Activated CD4-positive, alpha-beta T cell treated with anti-CD3 and anti-CD28 coated beads for 24 hours (primary cell): ENCODE data around the gene MAP2K5.
"Not testable (repeated sequence)": the region's sequence is repeated elsewhere in the genome, so short reads cannot be mapped to it uniquely, and the experiment has no call there.

Source experiments
- DNase-seq, 2 donors: peaks; one replicate each; pipeline ENCODE4 v3.0.0-alpha.2; 2020; ENCODE audit warnings: low read depth in 2 of 2

Gene MAP2K5

GRCh38 chr15:67672834-67673233 is 130.3 kb downstream of the MAP2K5 start:
- not testable (repeated sequence) for DNase-seq

- no peak for DNase-seq
These were observed 132.5 kb downstream of the MAP2K5 start for GRCh38 chr15:67674983-67675382.

- DNase-seq = no peak
These were observed 135.6 kb downstream of the MAP2K5 start for GRCh38 chr15:67678089-67678488.

GRCh38 chr15:67678993-67679392 is 136.5 kb downstream of the MAP2K5 start:
- no peak for DNase-seq

GRCh38 chr15:67680641-67681040 is 138.1 kb downstream of the MAP2K5 start:
- DNase-seq = no peak

- no peak for DNase-seq
These were observed 142.6 kb downstream of the MAP2K5 start for GRCh38 chr15:67685008-67685599.

GRCh38 chr15:67685716-67686115 is 143.2 kb downstream of the MAP2K5 start:
- DNase-seq = no peak

- DNase-seq = no peak
These were observed 148.4 kb downstream of the MAP2K5 start for GRCh38 chr15:67690936-67691335.

- no peak for DNase-seq
These were observed 148.9 kb downstream of the MAP2K5 start for GRCh38 chr15:67691450-67691849.

- DNase-seq = no peak
These were observed 150.1 kb downstream of the MAP2K5 start for GRCh38 chr15:67692573-67692972.

- no peak for DNase-seq
These were observed 153.6 kb downstream of the MAP2K5 start for GRCh38 chr15:67696087-67696486.

GRCh38 chr15:67700023-67700422 is 157.5 kb downstream of the MAP2K5 start:
- DNase-seq = no peak

- no peak for DNase-seq
These were observed 159.2 kb downstream of the MAP2K5 start for GRCh38 chr15:67701669-67702068.

- DNase-seq = no peak
These were observed 165.2 kb downstream of the MAP2K5 start for GRCh38 chr15:67707520-67708283.

GRCh38 chr15:67708500-67708899 is 166.0 kb downstream of the MAP2K5 start:
- no peak for DNase-seq

GRCh38 chr15:67715170-67715569 is 172.7 kb downstream of the MAP2K5 start:
- no peak for DNase-seq

GRCh38 chr15:67716171-67716570 is 173.7 kb downstream of the MAP2K5 start:
- no peak for DNase-seq

GRCh38 chr15:67717776-67718175 is 175.3 kb downstream of the MAP2K5 start:
- no peak for DNase-seq

- no peak for DNase-seq
These were observed 176.9 kb downstream of the MAP2K5 start for GRCh38 chr15:67719330-67719959.

GRCh38 chr15:67720556-67721175 is 178.2 kb downstream of the MAP2K5 start:
- no peak for DNase-seq

GRCh38 chr15:67722030-67722817 is 179.7 kb downstream of the MAP2K5 start:
- DNase-seq = no peak
